ENCODE data around the gene MYZAP.

DNA sequence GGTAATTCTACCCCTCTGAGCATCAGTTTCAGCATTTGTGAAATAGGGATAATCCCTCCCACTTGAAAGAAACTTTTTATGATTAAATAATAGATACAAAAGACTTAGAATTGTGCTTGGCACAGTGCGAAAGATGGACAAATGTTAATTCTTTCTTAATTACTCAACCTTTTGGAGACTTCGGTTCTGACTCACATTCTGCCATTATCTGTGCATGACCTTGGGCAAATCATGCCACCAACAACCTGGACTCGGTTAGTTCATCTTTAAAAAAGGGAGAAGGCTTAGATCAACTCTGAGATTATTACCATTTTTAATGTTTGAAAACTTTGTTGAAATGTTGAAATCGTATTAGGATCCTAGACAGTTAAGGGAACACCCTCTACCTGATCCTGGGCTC, 74.2 kb downstream of the MYZAP start:
- TF ChIP-seq CEBPB (IDR thresholded peaks at IDR 0.05; ENCODE audit: borderline replicate concordance, low read depth, low read length) (no peak), ZNF790 (CRISPR knock-in tag; IDR thresholded peaks at IDR 0.05; ENCODE audit: borderline replicate concordance) (no peak), TCF7L2 (IDR thresholded peaks at IDR 0.05; ENCODE audit: low read depth, low read length) (no peak), POLR2AphosphoS2 (IDR thresholded peaks at IDR 0.05; ENCODE audit: low read depth, low read length) (no peak), ZNF382 (CRISPR knock-in tag; IDR thresholded peaks at IDR 0.05; ENCODE audit: borderline replicate concordance) (no peak), ZNF274 (CRISPR knock-in tag; IDR thresholded peaks at IDR 0.05) (no peak), JUND (CRISPR knock-in tag; IDR thresholded peaks at IDR 0.05) (no peak), GABPA (IDR thresholded peaks at IDR 0.05; ENCODE audit: low read depth, low read length) (no peak), GABPA (CRISPR knock-in tag; IDR thresholded peaks at IDR 0.05; ENCODE audit: low read depth) (no peak), ZBTB21 (CRISPR knock-in tag; IDR thresholded peaks at IDR 0.05) (no peak)
- TF ChIP-seq, protein P1, sequence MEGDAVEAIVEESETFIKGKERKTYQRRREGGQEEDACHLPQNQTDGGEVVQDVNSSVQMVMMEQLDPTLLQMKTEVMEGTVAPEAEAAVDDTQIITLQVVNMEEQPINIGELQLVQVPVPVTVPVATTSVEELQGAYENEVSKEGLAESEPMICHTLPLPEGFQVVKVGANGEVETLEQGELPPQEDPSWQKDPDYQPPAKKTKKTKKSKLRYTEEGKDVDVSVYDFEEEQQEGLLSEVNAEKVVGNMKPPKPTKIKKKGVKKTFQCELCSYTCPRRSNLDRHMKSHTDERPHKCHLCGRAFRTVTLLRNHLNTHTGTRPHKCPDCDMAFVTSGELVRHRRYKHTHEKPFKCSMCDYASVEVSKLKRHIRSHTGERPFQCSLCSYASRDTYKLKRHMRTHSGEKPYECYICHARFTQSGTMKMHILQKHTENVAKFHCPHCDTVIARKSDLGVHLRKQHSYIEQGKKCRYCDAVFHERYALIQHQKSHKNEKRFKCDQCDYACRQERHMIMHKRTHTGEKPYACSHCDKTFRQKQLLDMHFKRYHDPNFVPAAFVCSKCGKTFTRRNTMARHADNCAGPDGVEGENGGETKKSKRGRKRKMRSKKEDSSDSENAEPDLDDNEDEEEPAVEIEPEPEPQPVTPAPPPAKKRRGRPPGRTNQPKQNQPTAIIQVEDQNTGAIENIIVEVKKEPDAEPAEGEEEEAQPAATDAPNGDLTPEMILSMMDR (CRISPR knock-in tag; IDR thresholded peaks at IDR 0.05), result no peak
- TF ChIP-seq, protein P2, sequence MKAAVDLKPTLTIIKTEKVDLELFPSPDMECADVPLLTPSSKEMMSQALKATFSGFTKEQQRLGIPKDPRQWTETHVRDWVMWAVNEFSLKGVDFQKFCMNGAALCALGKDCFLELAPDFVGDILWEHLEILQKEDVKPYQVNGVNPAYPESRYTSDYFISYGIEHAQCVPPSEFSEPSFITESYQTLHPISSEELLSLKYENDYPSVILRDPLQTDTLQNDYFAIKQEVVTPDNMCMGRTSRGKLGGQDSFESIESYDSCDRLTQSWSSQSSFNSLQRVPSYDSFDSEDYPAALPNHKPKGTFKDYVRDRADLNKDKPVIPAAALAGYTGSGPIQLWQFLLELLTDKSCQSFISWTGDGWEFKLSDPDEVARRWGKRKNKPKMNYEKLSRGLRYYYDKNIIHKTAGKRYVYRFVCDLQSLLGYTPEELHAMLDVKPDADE (CRISPR knock-in tag; IDR thresholded peaks at IDR 0.05), result no peak
- TF ChIP-seq, protein P3, sequence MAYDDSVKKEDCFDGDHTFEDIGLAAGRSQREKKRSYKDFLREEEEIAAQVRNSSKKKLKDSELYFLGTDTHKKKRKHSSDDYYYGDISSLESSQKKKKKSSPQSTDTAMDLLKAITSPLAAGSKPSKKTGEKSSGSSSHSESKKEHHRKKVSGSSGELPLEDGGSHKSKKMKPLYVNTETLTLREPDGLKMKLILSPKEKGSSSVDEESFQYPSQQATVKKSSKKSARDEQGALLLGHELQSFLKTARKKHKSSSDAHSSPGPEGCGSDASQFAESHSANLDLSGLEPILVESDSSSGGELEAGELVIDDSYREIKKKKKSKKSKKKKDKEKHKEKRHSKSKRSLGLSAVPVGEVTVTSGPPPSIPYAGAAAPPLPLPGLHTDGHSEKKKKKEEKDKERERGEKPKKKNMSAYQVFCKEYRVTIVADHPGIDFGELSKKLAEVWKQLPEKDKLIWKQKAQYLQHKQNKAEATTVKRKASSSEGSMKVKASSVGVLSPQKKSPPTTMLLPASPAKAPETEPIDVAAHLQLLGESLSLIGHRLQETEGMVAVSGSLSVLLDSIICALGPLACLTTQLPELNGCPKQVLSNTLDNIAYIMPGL (CRISPR knock-in tag; IDR thresholded peaks at IDR 0.05; ENCODE audit: borderline replicate concordance in 1 of 2, low read depth in 1 of 2), result no peak
